Measurements from ENCODE around the gene FGF12. TPM values are rescaled to one million over a fixed set of nuclear protein-coding genes. Genes with fewer than 3 reads are reported as not detected.

FGF12 gene
- total and polyA plus RNA-seq, 2 experiments from 2014 or later: 6.0 to 14.3 TPM

- no peak for TF ChIP-seq EZH2 (IDR thresholded peaks at IDR 0.05; ENCODE audit: low read depth, unreplicated experiment)
- no peak for TF ChIP-seq ZNF331 (CRISPR knock-in tag; IDR thresholded peaks at IDR 0.05; ENCODE audit: low read depth)
- no peak for TF ChIP-seq ETS1 (IDR thresholded peaks at IDR 0.05)
Observed at GRCh38 chr3:192434186-192434585, 293.2 kb downstream of the FGF12 start (continued).

- Mint-ChIP-seq H3K27ac (no peak overlapping the region), H3K9me3 (no peaks in the 10 kb centered on the region), H3K4me3 (no peak overlapping the region), H3K27me3 (ENCODE audit: insufficient read depth, low read depth, poor library complexity) (no peaks in the 10 kb centered on the region), H3K4me1 (peaks cover 13% of the 10 kb centered on the region; the same call in 2 of the 3 replicates), H3K36me3 (ENCODE audit: low read depth) (no peaks in the 10 kb centered on the region)
- Histone ChIP-seq H3K4me2 (no peak overlapping the region), H3K4me1 (ENCODE audit: insufficient read depth) (no peaks in the 10 kb centered on the region), H3K36me3 (ENCODE audit: insufficient read depth) (no peaks in the 10 kb centered on the region), H2AFZ (no peak overlapping the region), H3K4me3 (no peak overlapping the region), H3K27me3 (ENCODE audit: insufficient read depth) (no peaks in the 10 kb centered on the region), H4K20me1 (replicated peaks; ENCODE audit: insufficient read depth) (no peaks in the 10 kb centered on the region), H3K79me2 (replicated peaks; ENCODE audit: insufficient read depth) (no peaks in the 10 kb centered on the region), H3K27ac (ENCODE audit: low read depth) (no peak overlapping the region), H3K9me2 (ENCODE audit: insufficient read depth) (no peaks in the 10 kb centered on the region), H3F3A (replicated peaks; ENCODE audit: low read depth) (no peaks in the 10 kb centered on the region)
- ATAC-seq (no peak), DNase-seq (ENCODE audit: low spot score) (no peak)
- TF ChIP-seq POLR2AphosphoS5 (IDR thresholded peaks at IDR 0.05; ENCODE audit: low read depth): no peak
- TF ChIP-seq ZNF331 (CRISPR knock-in tag; IDR thresholded peaks at IDR 0.05; ENCODE audit: low read depth): no peak
- TF ChIP-seq CTCF (conservative IDR thresholded peaks at IDR 0.05; ENCODE audit: low read depth in 2 of 2): no peak
- TF ChIP-seq ZNF114 (CRISPR knock-in tag; IDR thresholded peaks at IDR 0.05): no peak
- no peak for TF ChIP-seq ZNF462 (CRISPR knock-in tag; IDR thresholded peaks at IDR 0.05)
- no peak for TF ChIP-seq REST (IDR thresholded peaks at IDR 0.05; ENCODE audit: unreplicated experiment)
- no peak for TF ChIP-seq CREB1 (CRISPR knock-in tag; IDR thresholded peaks at IDR 0.05; ENCODE audit: low read depth)
- no peak for TF ChIP-seq STAT1 (IDR thresholded peaks at IDR 0.05; ENCODE audit: unreplicated experiment)
- no peak for TF ChIP-seq JUNB (IDR thresholded peaks at IDR 0.05; ENCODE audit: unreplicated experiment)
- no peak for TF ChIP-seq EZH2phosphoT487 (IDR thresholded peaks at IDR 0.05; ENCODE audit: unreplicated experiment)
Observed at GRCh38 chr3:192433704-192434103, 293.6 kb downstream of the FGF12 start.
